IMR-90 (cell line): Measurements from ENCODE around the gene TMPRSS7. TPM values are rescaled to one million over a fixed set of nuclear protein-coding genes. Genes with fewer than 3 reads are reported as not detected.

Experiments
- ATAC-seq: fragments of 200-7000 bp; cut with Tn5 transposase; 2 replicates; pipeline ENCODE4 v1.9.1; 2020; ENCODE audit warnings: low read depth, mild to moderate bottlenecking, moderate library complexity
- BruUV-seq: library from RNA; stranded (reverse); fragments of 400-500 nt; replicated peaks from 2 replicates; lab custom pipeline; 2021; lab: Mats Ljungman, UMichigan
- CTCF ChIA-PET: fragments of 300-600 bp; formaldehyde crosslinking; extraction: SDS; loops from one replicate; lab custom pipeline; 2021; ENCODE audit warnings: antibody characterized with exemption; lab: Yijun Ruan, JAX
- POLR2A ChIA-PET: fragments of 300-600 bp; sonication (Branson Sonifier 250); formaldehyde crosslinking; loops from one replicate; lab custom pipeline; 2022; ENCODE audit warnings: antibody characterized with exemption; ENCODE audit not compliant: unreplicated experiment; lab: Charles Lee
- DNase-seq: peaks from one replicate; pipeline ENCODE4 v3.0.0; 2013
- H2AFZ ChIP-seq: replicated peaks from 2 replicates; pipeline ENCODE3; 2013; ENCODE audit warnings: low read length, mild to moderate bottlenecking; ENCODE audit not compliant: poor library complexity
- H2AK5ac ChIP-seq: 2 replicates; pipeline ENCODE4 v1.6.1; 2013; ENCODE audit warnings: low read depth, low read length, inconsistent platforms
- H2AK9ac ChIP-seq: replicated peaks from 2 replicates; pipeline ENCODE3; 2013; ENCODE audit warnings: mild to moderate bottlenecking, low read depth, low read length, moderate library complexity; ENCODE audit not compliant: poor library complexity
- H2BK120ac ChIP-seq: 2 replicates; pipeline ENCODE4 v1.6.1; 2013; ENCODE audit warnings: low read depth, low read length, inconsistent platforms
- H2BK15ac ChIP-seq: 3 replicates; pipeline ENCODE4 v1.6.1; 2013; ENCODE audit warnings: low read depth, low read length, inconsistent platforms
- H2BK20ac ChIP-seq: 2 replicates; pipeline ENCODE4 v1.6.1; 2013; ENCODE audit warnings: low read depth, mild to moderate bottlenecking, inconsistent platforms, low read length, moderate library complexity
- H2BK5ac ChIP-seq: 2 replicates; pipeline ENCODE4 v1.6.1; 2013; ENCODE audit warnings: mild to moderate bottlenecking, low read depth, low read length, inconsistent platforms; ENCODE audit not compliant: poor library complexity, severe bottlenecking
- H3K14ac ChIP-seq: replicated peaks from 2 replicates; pipeline ENCODE4 v1.6.1; 2013; ENCODE audit warnings: low read depth, low read length, inconsistent platforms
- H3K18ac ChIP-seq: 2 replicates; pipeline ENCODE4 v1.6.1; 2013; ENCODE audit warnings: low read depth, low read length, control low read depth
- H3K23ac ChIP-seq: 2 replicates; pipeline ENCODE4 v1.6.1; 2013; ENCODE audit warnings: low read depth, low read length, inconsistent platforms
- H3K27ac ChIP-seq: 2 replicates; pipeline ENCODE4 v1.5.1; 2013; ENCODE audit warnings: mild to moderate bottlenecking, control low read depth, low read length; ENCODE audit not compliant: insufficient read depth
- H3K27me3 ChIP-seq: 2 replicates; pipeline ENCODE4 v1.6.1; 2013; ENCODE audit warnings: low read length; ENCODE audit not compliant: control insufficient read depth, insufficient read depth
- H3K36me3 ChIP-seq: 2 replicates; pipeline ENCODE4 v1.6.1; 2013; ENCODE audit warnings: low read length, mixed read lengths; ENCODE audit not compliant: control insufficient read depth, insufficient read depth
- H3K4ac ChIP-seq: 2 replicates; pipeline ENCODE4 v1.6.1; 2013; ENCODE audit warnings: low read depth, low read length, inconsistent platforms
- H3K4me1 ChIP-seq: 2 replicates; pipeline ENCODE4 v1.6.1; 2013; ENCODE audit warnings: low read length, mixed read lengths; ENCODE audit not compliant: control insufficient read depth, insufficient read depth
- H3K4me2 ChIP-seq: 2 replicates; pipeline ENCODE4 v1.6.1; 2013; ENCODE audit warnings: low read depth, mild to moderate bottlenecking, control low read depth, low read length, moderate library complexity
- H3K4me3 ChIP-seq: 2 replicates; pipeline ENCODE4 v1.5.1; 2013; ENCODE audit warnings: low read depth, mild to moderate bottlenecking, control low read depth, low read length, moderate library complexity; ENCODE audit not compliant: insufficient read depth
- H3K56ac ChIP-seq: 2 replicates; pipeline ENCODE4 v1.6.1; 2013; ENCODE audit warnings: low read length, inconsistent platforms; ENCODE audit not compliant: insufficient read depth; ENCODE audit errors: extremely low read depth
- H3K79me1 ChIP-seq, 2 experiments: 2 replicates each; pipeline ENCODE4 v1.6.1; 2013; ENCODE audit warnings: low read length in 2 of 2, inconsistent platforms in 1 of 2, low read depth in 1 of 2
- H3K9ac ChIP-seq: 2 replicates; pipeline ENCODE4 v1.6.1; 2013; ENCODE audit warnings: low read depth, low read length, control low read depth
- H3K9me1 ChIP-seq: 2 replicates; pipeline ENCODE4 v1.6.1; 2013; ENCODE audit warnings: low read length, inconsistent platforms; ENCODE audit not compliant: insufficient read depth
- H3K9me3 ChIP-seq: 2 replicates; pipeline ENCODE4 v1.6.1; 2013; ENCODE audit warnings: low read length; ENCODE audit not compliant: control insufficient read depth, insufficient read depth
- H4K20me1 ChIP-seq: 2 replicates; pipeline ENCODE4 v1.6.1; 2013; ENCODE audit warnings: low read length, inconsistent platforms; ENCODE audit not compliant: insufficient read depth
- H4K5ac ChIP-seq: 2 replicates; pipeline ENCODE4 v1.6.1; 2013; ENCODE audit warnings: mild to moderate bottlenecking, low read depth, low read length, control low read depth
- H4K8ac ChIP-seq, 2 experiments: 2 replicates each; pipeline ENCODE4 v1.6.1; 2013; ENCODE audit warnings: low read depth in 2 of 2, low read length in 2 of 2, control low read depth in 1 of 2, inconsistent platforms in 1 of 2
- H4K91ac ChIP-seq: 2 replicates; pipeline ENCODE4 v1.6.1; 2013; ENCODE audit warnings: low read depth, low read length, inconsistent platforms; ENCODE audit not compliant: insufficient read depth
- BHLHE40 ChIP-seq: fragments of 150-350 bp; IDR thresholded peaks from 2 replicates; pipeline ENCODE4 v1.6.1; 2016; ENCODE audit warnings: mild to moderate bottlenecking, low read depth, low read length
- CEBPB ChIP-seq: IDR thresholded peaks from 2 replicates; pipeline ENCODE4 v1.6.1; 2012; ENCODE audit warnings: low read depth, low read length, improper control_type of control experiment
- MXI1 ChIP-seq: IDR thresholded peaks from 2 replicates; pipeline ENCODE4 v1.6.1; 2012; ENCODE audit warnings: low read depth, mild to moderate bottlenecking, low read length, moderate library complexity, borderline replicate concordance
- NFE2L2 ChIP-seq: fragments of 150-350 bp; IDR thresholded peaks from 2 replicates; pipeline ENCODE4 v1.6.1; 2016; ENCODE audit warnings: low read depth, mild to moderate bottlenecking, low read length
- RAD21 ChIP-seq: IDR thresholded peaks from 2 replicates; pipeline ENCODE4 v1.6.1; 2012; ENCODE audit warnings: low read length, improper control_type of control experiment
- RCOR1 ChIP-seq: IDR thresholded peaks from 2 replicates; pipeline ENCODE4 v1.6.1; 2012; ENCODE audit warnings: mild to moderate bottlenecking, low read length, improper control_type of control experiment; ENCODE audit not compliant: insufficient replicate concordance
- RFX5 ChIP-seq: IDR thresholded peaks from 2 replicates; pipeline ENCODE4 v1.8.0; 2012; ENCODE audit warnings: low read depth, mild to moderate bottlenecking, low read length, moderate library complexity
- WGBS, 2 experiments: methylation state at CpG; one replicate each; pipeline versions ENCODE4 v1.1.5 to v1.1.7; 2013; ENCODE audit warnings: missing lambda C conversion rate in 2 of 2; ENCODE audit not compliant: insufficient read length in 1 of 2; ENCODE audit errors: extremely low coverage in 2 of 2; 5-methylcytosine and 5-hydroxymethylcytosine counted together
- dilution Hi-C: fragments of 300-500 bp; cut with HindIII; formaldehyde crosslinking; loops from one replicate; pipeline ENCODE4 v1.14.3; 2018; ENCODE audit warnings: low sequenced_read_pairs; ENCODE audit not compliant: unreplicated experiment
- in situ Hi-C: fragments of 300-500 bp; cut with MboI; formaldehyde crosslinking; loops from 3 replicates; pipeline ENCODE4 v1.14.3; 2019; ENCODE audit warnings: low sequenced_read_pairs, inconsistent platforms, mixed read lengths
- intact Hi-C: fragments of 100-400 bp; cut with micrococcal nuclease; formaldehyde crosslinking; loops from 2 replicates; pipeline ENCODE4 v1.10.0; 2022
- polyA plus RNA-seq, 3 experiments: library from polyadenylated mRNA; depleted of rRNA; stranded (reverse); fragments of >200 nt; gene quantifications; 2 replicates each; pipeline ENCODE4 v1.2.3, GENCODE V29; 2012; ENCODE audit warnings: low replicate concordance in 1 of 3
- total RNA-seq: library from RNA; depleted of rRNA; stranded (reverse); fragments of >200 nt; gene quantifications from 2 replicates; pipeline ENCODE4 v1.2.3, GENCODE V29; 2012
- TF ChIP-seq, protein P1 (sequence below): fragments of 150-350 bp; IDR thresholded peaks from 2 replicates; pipeline ENCODE4 v1.6.1; 2016; ENCODE audit warnings: low read depth, mild to moderate bottlenecking, low read length, moderate library complexity, borderline replicate concordance
- TF ChIP-seq, protein P2 (sequence below): fragments of 150-350 bp; IDR thresholded peaks from 2 replicates; pipeline ENCODE4 v1.6.1; 2017; ENCODE audit warnings: mild to moderate bottlenecking, antibody characterized with exemption, low read length, low read depth
- TF ChIP-seq, protein P3 (sequence below): conservative IDR thresholded peaks from 2 replicates; pipeline ENCODE4 v1.5.1; 2012; ENCODE audit warnings: mild to moderate bottlenecking, low read depth, low read length, improper control_type of control experiment

TMPRSS7 gene
- total and polyA plus RNA-seq, 2 of the 4 experiments (the other 2 are of a cell fraction), result 0.07 TPM; not detected in 1

DNA sequence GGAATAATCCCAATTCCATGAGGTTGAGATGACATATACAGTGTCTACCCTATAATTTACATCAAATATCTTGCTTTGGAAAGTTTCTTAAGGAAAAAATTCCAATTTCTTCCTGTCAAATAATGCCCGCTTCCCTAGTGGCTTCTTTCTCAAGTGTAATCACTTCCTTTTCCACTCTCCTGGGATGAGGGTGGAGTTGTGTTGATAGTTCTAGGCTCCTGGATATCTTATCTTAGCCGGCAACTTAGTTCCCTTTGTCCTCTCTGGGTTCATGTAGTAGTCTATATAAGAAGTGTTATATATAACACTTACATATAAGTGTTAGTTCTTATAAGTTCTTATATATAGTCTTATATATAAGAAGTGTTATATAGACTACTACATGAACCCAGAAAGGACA, 24.9 kb upstream of the TMPRSS7 start:
- Histone ChIP-seq H3K56ac (no peak overlapping the region), H2AFZ (no peak overlapping the region), H3K9me3 (no peaks in the 10 kb centered on the region), H3K27ac (no peak overlapping the region), H3K14ac (no peak overlapping the region), H4K20me1 (no peaks in the 10 kb centered on the region), H2BK120ac (no peak overlapping the region), H3K4me1 (peaks cover 8% of the 10 kb centered on the region), H3K18ac (no peak overlapping the region), H4K91ac (no peak overlapping the region), H3K4ac (no peak overlapping the region), H2BK15ac (no peak overlapping the region), H3K9ac (no peak overlapping the region), H2AK5ac (no peak overlapping the region), H3K4me2 (no peak overlapping the region), H3K79me1 (no peaks in the 10 kb centered on the region), H3K9me1 (no peaks in the 10 kb centered on the region), H2AK9ac (no peak overlapping the region), H2BK5ac (no peak overlapping the region), H2BK20ac (no peak overlapping the region), H3K4me3 (no peak overlapping the region), H4K8ac (no peak overlapping the region), H4K5ac (no peak overlapping the region), H3K36me3 (no peaks in the 10 kb centered on the region), H3K23ac (no peak overlapping the region), H3K27me3 (no peaks in the 10 kb centered on the region)
- dilution Hi-C loops (no loop called here), in situ Hi-C loops (no loop called here), intact Hi-C loops (no loop called here)
- TF ChIP-seq BHLHE40 (no peak), RCOR1 (no peak), NFE2L2 (no peak), MXI1 (no peak), CEBPB (no peak), RFX5 (no peak), RAD21 (no peak)
- TF ChIP-seq, protein P1, sequence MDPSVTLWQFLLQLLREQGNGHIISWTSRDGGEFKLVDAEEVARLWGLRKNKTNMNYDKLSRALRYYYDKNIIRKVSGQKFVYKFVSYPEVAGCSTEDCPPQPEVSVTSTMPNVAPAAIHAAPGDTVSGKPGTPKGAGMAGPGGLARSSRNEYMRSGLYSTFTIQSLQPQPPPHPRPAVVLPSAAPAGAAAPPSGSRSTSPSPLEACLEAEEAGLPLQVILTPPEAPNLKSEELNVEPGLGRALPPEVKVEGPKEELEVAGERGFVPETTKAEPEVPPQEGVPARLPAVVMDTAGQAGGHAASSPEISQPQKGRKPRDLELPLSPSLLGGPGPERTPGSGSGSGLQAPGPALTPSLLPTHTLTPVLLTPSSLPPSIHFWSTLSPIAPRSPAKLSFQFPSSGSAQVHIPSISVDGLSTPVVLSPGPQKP, result no peak
- TF ChIP-seq, protein P2, sequence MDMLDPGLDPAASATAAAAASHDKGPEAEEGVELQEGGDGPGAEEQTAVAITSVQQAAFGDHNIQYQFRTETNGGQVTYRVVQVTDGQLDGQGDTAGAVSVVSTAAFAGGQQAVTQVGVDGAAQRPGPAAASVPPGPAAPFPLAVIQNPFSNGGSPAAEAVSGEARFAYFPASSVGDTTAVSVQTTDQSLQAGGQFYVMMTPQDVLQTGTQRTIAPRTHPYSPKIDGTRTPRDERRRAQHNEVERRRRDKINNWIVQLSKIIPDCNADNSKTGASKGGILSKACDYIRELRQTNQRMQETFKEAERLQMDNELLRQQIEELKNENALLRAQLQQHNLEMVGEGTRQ, result no peak
- TF ChIP-seq, protein P3, sequence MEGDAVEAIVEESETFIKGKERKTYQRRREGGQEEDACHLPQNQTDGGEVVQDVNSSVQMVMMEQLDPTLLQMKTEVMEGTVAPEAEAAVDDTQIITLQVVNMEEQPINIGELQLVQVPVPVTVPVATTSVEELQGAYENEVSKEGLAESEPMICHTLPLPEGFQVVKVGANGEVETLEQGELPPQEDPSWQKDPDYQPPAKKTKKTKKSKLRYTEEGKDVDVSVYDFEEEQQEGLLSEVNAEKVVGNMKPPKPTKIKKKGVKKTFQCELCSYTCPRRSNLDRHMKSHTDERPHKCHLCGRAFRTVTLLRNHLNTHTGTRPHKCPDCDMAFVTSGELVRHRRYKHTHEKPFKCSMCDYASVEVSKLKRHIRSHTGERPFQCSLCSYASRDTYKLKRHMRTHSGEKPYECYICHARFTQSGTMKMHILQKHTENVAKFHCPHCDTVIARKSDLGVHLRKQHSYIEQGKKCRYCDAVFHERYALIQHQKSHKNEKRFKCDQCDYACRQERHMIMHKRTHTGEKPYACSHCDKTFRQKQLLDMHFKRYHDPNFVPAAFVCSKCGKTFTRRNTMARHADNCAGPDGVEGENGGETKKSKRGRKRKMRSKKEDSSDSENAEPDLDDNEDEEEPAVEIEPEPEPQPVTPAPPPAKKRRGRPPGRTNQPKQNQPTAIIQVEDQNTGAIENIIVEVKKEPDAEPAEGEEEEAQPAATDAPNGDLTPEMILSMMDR, result no peak
- ChIA-PET CTCF (interaction anchor here (1.6 kb wide), 1 partner anchor 20 kb away, joined by 5 read pairs; no protein-coding TSS in a partner anchor), POLR2A (no interaction called here)
- DNase-seq (no peak), ATAC-seq (no peak)
- WGBS, 2 experiments, result no CpG with 5 or more reads among the region's 2 CpGs
- no TSS peak for BruUV-seq
